Activated CD4-positive, alpha-beta T cell treated with anti-CD3 and anti-CD28 coated beads, Interleukin-2, amount 50 U/mL, for 4 hours (primary cell): ENCODE results near the gene GP9.
"Not testable (repeated sequence)": the region's sequence is repeated elsewhere in the genome, so short reads cannot be mapped to it uniquely, and the experiment has no call there.

Experiments
- DNase-seq, 2 experiments: peaks; one replicate each; pipeline ENCODE4 v3.0.0-alpha.2; 2020

The GP9 gene

GRCh38 chr3:129052675-129053074 is 7.9 kb upstream of the GP9 start:
- DNase-seq: no peak

- DNase-seq: no peak
These were observed 5.9 kb upstream of the GP9 start for GRCh38 chr3:129054605-129055104.

GRCh38 chr3:129056451-129057173 is 4.0 kb upstream of the GP9 start:
- no peak for DNase-seq

GRCh38 chr3:129057249-129057648 is 3.3 kb upstream of the GP9 start:
- no peak for DNase-seq

- no peak for DNase-seq
These were observed 2.0 kb upstream of the GP9 start for GRCh38 chr3:129058441-129059200.

- DNase-seq: no peak
These were observed 1.1 kb upstream of the GP9 start for GRCh38 chr3:129059311-129059958.

- DNase-seq: no peak
These were observed 676 bp downstream of the GP9 start for GRCh38 chr3:129061023-129061887.

- DNase-seq: no peak
These were observed 1.6 kb downstream of the GP9 start for GRCh38 chr3:129061888-129062834.

GRCh38 chr3:129063091-129063640 is 2.6 kb downstream of the GP9 start:
- no peak for DNase-seq

GRCh38 chr3:129063841-129064482 is 3.4 kb downstream of the GP9 start:
- no peak for DNase-seq

- no peak for DNase-seq
These were observed 4.6 kb downstream of the GP9 start for GRCh38 chr3:129065016-129065719.

GRCh38 chr3:129065720-129066073 is 5.1 kb downstream of the GP9 start:
- DNase-seq: no peak

GRCh38 chr3:129067719-129068118 is 7.1 kb downstream of the GP9 start:
- not testable (repeated sequence) for DNase-seq

- DNase-seq: no peak
These were observed 7.8 kb downstream of the GP9 start for GRCh38 chr3:129068291-129068886.

GRCh38 chr3:129069313-129070085 is 8.9 kb downstream of the GP9 start:
- DNase-seq: not testable (repeated sequence)

- DNase-seq: no peak
These were observed 9.7 kb downstream of the GP9 start for GRCh38 chr3:129070086-129070885.

- DNase-seq: no peak
These were observed 16.6 kb downstream of the GP9 start for GRCh38 chr3:129077222-129077621.

GRCh38 chr3:129078510-129078909 is 17.9 kb downstream of the GP9 start:
- DNase-seq: no peak
